H1 (cell line): ENCODE data around the gene FAM43B. TPM values are rescaled to one million over a fixed set of nuclear protein-coding genes. Genes with fewer than 3 reads are reported as not detected.

Experiments used
- CTCF ChIA-PET: fragments of 300-600 bp; sonication (Branson Sonifier 250); formaldehyde crosslinking; loops from one replicate; lab custom pipeline; 2021; ENCODE audit not compliant: partially characterized antibody; lab: Charles Lee
- POLR2A ChIA-PET: fragments of 300-600 bp; sonication (Branson Sonifier 250); formaldehyde crosslinking; loops from one replicate; lab custom pipeline; 2021; ENCODE audit warnings: inconsistent platforms; ENCODE audit not compliant: partially characterized antibody; lab: Charles Lee
- DNase-seq, 2 experiments: peaks; one replicate each; pipeline versions ENCODE4 v3.0.0 to v3.0.0-alpha.2; 2010 to 2022; ENCODE audit warnings: low spot score in 2 of 2, low read depth in 1 of 2, mixed read lengths in 1 of 2
- FAIRE-seq: peaks from 2 replicates; lab custom pipeline; 2011; peaks lifted over from hg19 to GRCh38; lab: Jason Lieb, UNC
- H2AFZ ChIP-seq: 2 replicates; pipeline ENCODE4 v1.8.1; 2012; ENCODE audit warnings: low read length, inconsistent platforms
- H2AK5ac ChIP-seq: 2 replicates; pipeline ENCODE4 v1.6.1; 2013; ENCODE audit warnings: low read depth, low read length
- H2BK120ac ChIP-seq: replicated peaks from 2 replicates; pipeline ENCODE3; 2013; ENCODE audit warnings: low read depth, low read length, inconsistent platforms
- H2BK12ac ChIP-seq: 2 replicates; pipeline ENCODE4 v1.6.1; 2013; ENCODE audit warnings: low read depth, low read length
- H2BK15ac ChIP-seq: 2 replicates; pipeline ENCODE4 v1.6.1; 2013; ENCODE audit warnings: low read length
- H2BK20ac ChIP-seq: 2 replicates; pipeline ENCODE4 v1.6.1; 2013; ENCODE audit warnings: low read length
- H2BK5ac ChIP-seq: 2 replicates; pipeline ENCODE4 v1.6.1; 2013; ENCODE audit warnings: low read depth, low read length
- H3K14ac ChIP-seq: 2 replicates; pipeline ENCODE4 v1.6.1; 2013; ENCODE audit warnings: inconsistent platforms; ENCODE audit not compliant: insufficient read length
- H3K18ac ChIP-seq: 2 replicates; pipeline ENCODE4 v1.6.1; 2013; ENCODE audit warnings: low read length; ENCODE audit errors: extremely low read depth
- H3K23ac ChIP-seq: 2 replicates; pipeline ENCODE4 v1.6.1; 2013; ENCODE audit warnings: inconsistent platforms; ENCODE audit not compliant: insufficient read length
- H3K23me2 ChIP-seq: 2 replicates; pipeline ENCODE4 v1.6.1; 2013; ENCODE audit warnings: low read depth, low read length
- H3K27ac ChIP-seq: 2 replicates; pipeline ENCODE4 v1.6.1; 2011; ENCODE audit warnings: low read depth, low read length, inconsistent platforms
- H3K27me3 ChIP-seq, 4 experiments: replicated peaks in 1 of 4; 1 replicate in 1 of 4; 2 replicates in 3 of 4; pipeline versions ENCODE4 v1.6.1 to v1.8.1; 2011 to 2013; ENCODE audit warnings: low read length in 3 of 4, mild to moderate bottlenecking in 3 of 4, inconsistent platforms in 2 of 4, mixed read lengths in 2 of 4, moderate library complexity in 1 of 4; ENCODE audit not compliant: control insufficient read depth in 3 of 4, insufficient read depth in 3 of 4; ENCODE audit errors: extremely low read depth in 1 of 4
- H3K36me3 ChIP-seq, 4 experiments: 2 replicates each; pipeline versions ENCODE4 v1.6.1 to v1.8.1; 2011 to 2013; ENCODE audit warnings: mild to moderate bottlenecking in 4 of 4, low read length in 3 of 4, moderate library complexity in 2 of 4, control low read depth in 1 of 4, inconsistent platforms in 1 of 4; ENCODE audit not compliant: insufficient read depth in 4 of 4, control insufficient read depth in 2 of 4
- H3K4ac ChIP-seq: replicated peaks from 2 replicates; pipeline ENCODE3; 2013; ENCODE audit warnings: low read length, low read depth, mixed read lengths, inconsistent platforms; ENCODE audit not compliant: insufficient read length
- H3K4me1 ChIP-seq, 4 experiments: replicated peaks in 1 of 4; 1 replicate in 1 of 4; 2 replicates in 3 of 4; pipeline versions ENCODE4 v1.6.1 to v1.8.1; 2011 to 2013; ENCODE audit warnings: low read length in 3 of 4, inconsistent platforms in 2 of 4, mixed read lengths in 1 of 4; ENCODE audit not compliant: insufficient read depth in 4 of 4, control insufficient read depth in 3 of 4
- H3K4me2 ChIP-seq, 2 experiments: 2 replicates each; pipeline versions ENCODE4 v1.6.1 to v1.8.1; 2011 to 2013; ENCODE audit warnings: low read depth in 2 of 2, low read length in 2 of 2, control low read depth in 1 of 2, inconsistent platforms in 1 of 2, mild to moderate bottlenecking in 1 of 2; ENCODE audit not compliant: insufficient read depth in 1 of 2
- H3K4me3 ChIP-seq, 4 experiments: fragments of 200-600, 300-600 bp in 1 of 4; sonication (generic), shearing (Covaris generic), sonication (Bioruptor Twin) in 1 of 4; 2 replicates each; pipeline versions ENCODE4 v1.5.1 to v1.8.1; 2011 to 2016; ENCODE audit warnings: low read length in 4 of 4, low read depth in 3 of 4, control low read depth in 2 of 4, inconsistent platforms in 2 of 4, mild to moderate bottlenecking in 2 of 4, mixed read lengths in 1 of 4, moderate library complexity in 1 of 4; ENCODE audit not compliant: insufficient read depth in 2 of 4; ENCODE audit errors: extremely low read depth in 1 of 4
- H3K56ac ChIP-seq: replicated peaks from 2 replicates; pipeline ENCODE3; 2013; ENCODE audit warnings: low read depth, mild to moderate bottlenecking, mixed read lengths, low read length, inconsistent platforms; ENCODE audit not compliant: insufficient read length
- H3K79me1 ChIP-seq: 2 replicates; pipeline ENCODE4 v1.6.1; 2013; ENCODE audit warnings: low read depth, low read length, control low read depth
- H3K79me2 ChIP-seq, 2 experiments: 2 replicates each; pipeline versions ENCODE4 v1.6.1 to v1.8.1; 2012 to 2013; ENCODE audit warnings: low read length in 2 of 2, mild to moderate bottlenecking in 2 of 2, inconsistent platforms in 1 of 2; ENCODE audit not compliant: insufficient read depth in 2 of 2, control insufficient read depth in 1 of 2
- H3K9ac ChIP-seq, 4 experiments: replicated peaks in 1 of 4; 1 replicate in 1 of 4; 2 replicates in 3 of 4; pipeline versions ENCODE4 v1.6.1 to v1.8.1; 2011 to 2013; ENCODE audit warnings: low read depth in 3 of 4, low read length in 3 of 4, control low read depth in 2 of 4, mild to moderate bottlenecking in 2 of 4, moderate library complexity in 2 of 4, inconsistent platforms in 1 of 4; ENCODE audit errors: extremely low read depth in 1 of 4
- H3K9me3 ChIP-seq, 2 experiments: 2 replicates each; pipeline versions ENCODE4 v1.6.1 to v1.8.1; 2012 to 2013; ENCODE audit warnings: mild to moderate bottlenecking in 2 of 2, moderate library complexity in 2 of 2, control low read depth in 1 of 2, inconsistent platforms in 1 of 2, low read depth in 1 of 2, low read length in 1 of 2, mixed read lengths in 1 of 2; ENCODE audit not compliant: insufficient read depth in 2 of 2
- H4K20me1 ChIP-seq, 2 experiments: replicated peaks in 1 of 2; 2 replicates each; pipeline versions ENCODE3 to v1.8.1; 2011 to 2013; ENCODE audit warnings: inconsistent platforms in 2 of 2, low read length in 2 of 2, mild to moderate bottlenecking in 1 of 2; ENCODE audit not compliant: insufficient read depth in 2 of 2, control insufficient read depth in 1 of 2
- H4K5ac ChIP-seq: 2 replicates; pipeline ENCODE4 v1.6.1; 2013; ENCODE audit warnings: low read length, low read depth, mixed read lengths, inconsistent platforms; ENCODE audit not compliant: insufficient read length
- H4K8ac ChIP-seq: 2 replicates; pipeline ENCODE4 v1.8.0; 2013; ENCODE audit warnings: mild to moderate bottlenecking, moderate library complexity, low read length, inconsistent platforms; ENCODE audit not compliant: insufficient read depth; ENCODE audit errors: extremely low read depth
- H4K91ac ChIP-seq: replicated peaks from 2 replicates; pipeline ENCODE3; 2013; ENCODE audit warnings: low read length, mixed read lengths, inconsistent platforms; ENCODE audit not compliant: insufficient read length
- BRCA1 ChIP-seq: IDR thresholded peaks from 2 replicates; pipeline ENCODE4 v1.6.1; 2012; ENCODE audit warnings: low read depth, low read length, improper control_type of control experiment
- EGR1 ChIP-seq: IDR thresholded peaks from 2 replicates; pipeline ENCODE4 v1.6.1; 2011; ENCODE audit warnings: low read depth, low read length, borderline replicate concordance
- GTF2F1 ChIP-seq: IDR thresholded peaks from 2 replicates; pipeline ENCODE4 v1.6.1; 2012; ENCODE audit warnings: low read depth, low read length, improper control_type of control experiment, borderline replicate concordance
- HDAC2 ChIP-seq, 2 experiments: fragments of 300-600 bp in 1 of 2; sonication (generic) in 1 of 2; IDR thresholded peaks; 2 replicates each; pipeline ENCODE4 v1.6.1; 2011 to 2012; ENCODE audit warnings: low read depth in 2 of 2, low read length in 2 of 2, mild to moderate bottlenecking in 2 of 2, moderate library complexity in 2 of 2, borderline replicate concordance in 1 of 2, inconsistent platforms in 1 of 2
- JUN ChIP-seq: IDR thresholded peaks from 2 replicates; pipeline ENCODE4 v1.6.1; 2011; ENCODE audit warnings: low read depth, mild to moderate bottlenecking, improper control_type of control experiment, low read length
- KDM4A ChIP-seq: IDR thresholded peaks from one replicate; pipeline ENCODE4 v1.7.1; 2012; ENCODE audit warnings: low read depth, mild to moderate bottlenecking, moderate library complexity, low read length, inconsistent platforms; ENCODE audit not compliant: severe bottlenecking
- POU5F1 ChIP-seq: IDR thresholded peaks from 2 replicates; pipeline ENCODE4 v1.6.1; 2011; ENCODE audit warnings: low read depth, mild to moderate bottlenecking, low read length, moderate library complexity
- RNF2 ChIP-seq: fragments of 200-900, 300-1000 bp; sonication (generic); IDR thresholded peaks from 2 replicates; pipeline ENCODE4 v1.7.1; 2016; ENCODE audit warnings: borderline replicate concordance, low read depth, mild to moderate bottlenecking, antibody characterized with exemption, low read length; ENCODE audit not compliant: poor library complexity, severe bottlenecking; ENCODE audit errors: missing control alignments
- TCF12 ChIP-seq: IDR thresholded peaks from 2 replicates; pipeline ENCODE4 v1.6.1; 2011; ENCODE audit warnings: low read depth, mild to moderate bottlenecking, low read length
- YY1 ChIP-seq: IDR thresholded peaks from 2 replicates; pipeline ENCODE4 v1.6.1; 2011; ENCODE audit warnings: low read depth, mild to moderate bottlenecking, low read length
- WGBS, 2 experiments: shearing (Covaris generic) in 1 of 2; methylation state at CpG; one replicate each; pipeline versions ENCODE4 v1.1.6 to v1.1.7; 2013 to 2015; ENCODE audit warnings: low lambda C conversion rate in 2 of 2, mixed read lengths in 2 of 2, inconsistent platforms in 1 of 2, low coverage in 1 of 2, missing lambda C conversion rate in 1 of 2; ENCODE audit not compliant: insufficient replicate concordance in 2 of 2, insufficient coverage in 1 of 2, insufficient read length in 1 of 2; ENCODE audit errors: extremely low coverage in 1 of 2, missing lambda C conversion rate in 1 of 2; 5-methylcytosine and 5-hydroxymethylcytosine counted together
- polyA plus RNA-seq, 7 experiments: library from polyadenylated mRNA; depleted of rRNA in 3 of 7; stranded (reverse) in 5 of 7; unstranded in 2 of 7; fragments of >200 nt in 5 of 7; fragments of 200-250 nt in 2 of 7; gene quantifications; 1 replicate in 5 of 7; 2 replicates in 1 of 7; 4 replicates in 1 of 7; pipeline versions ENCODE4 v1.2.1 to v1.2.3, GENCODE V29; 2011 to 2013; ENCODE audit warnings: missing spikeins in 2 of 7, mixed read lengths in 2 of 7
- total RNA-seq: library from RNA; stranded (reverse); fragmentation: NEBNext Ultra II Directional; extraction: Animal tissue kit (Norgen Biotek cat#: 25700); gene quantifications from 2 replicates; pipeline ENCODE4 v1.2.1, GENCODE V29; 2021
- TF ChIP-seq, protein P1 (sequence below): IDR thresholded peaks from 2 replicates; pipeline ENCODE4 v1.6.1; 2012; ENCODE audit warnings: inconsistent platforms
- TF ChIP-seq, protein P2 (sequence below): IDR thresholded peaks from 2 replicates; pipeline ENCODE4 v1.6.1; 2012; ENCODE audit warnings: inconsistent platforms

Gene FAM43B
- total and polyA plus RNA-seq, 2 of the 8 experiments (the other 6 are each of a cell fraction or from before 2014, with no cell fraction given): 0.88 to 2.2 TPM

DNA sequence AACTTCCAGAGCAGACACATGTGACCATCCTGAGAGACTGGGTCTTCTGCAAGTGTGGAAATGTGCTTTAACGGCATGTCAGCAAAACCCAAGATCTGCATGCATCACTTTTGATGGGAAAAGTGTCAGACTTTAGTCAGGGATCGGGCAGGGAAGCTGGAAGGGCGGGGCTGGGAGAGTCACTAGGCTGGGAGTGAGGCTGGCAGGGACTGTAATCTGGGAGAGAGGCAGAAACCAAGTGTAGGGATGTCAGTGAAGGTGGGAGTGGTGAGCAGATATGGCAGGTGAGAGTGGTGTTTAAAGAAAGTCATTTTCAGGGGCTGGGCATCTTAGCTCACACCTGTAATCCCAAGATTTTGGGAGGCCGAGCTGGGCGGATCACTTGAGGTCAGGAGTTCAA lies 47.8 kb downstream of the FAM43B start:
- H3K56ac ChIP-seq: no peak overlapping the region
- H3K4me2 ChIP-seq: no peak overlapping the region
- H4K8ac ChIP-seq: no peak overlapping the region
- H4K91ac ChIP-seq: no peak overlapping the region
- H3K79me2 ChIP-seq: no peaks in the 10 kb centered on the region
- DNase-seq (no peak), FAIRE-seq (no peak)
- no peak overlapping the region for H3K14ac ChIP-seq
- no peak overlapping the region for H2BK20ac ChIP-seq
- H3K9ac ChIP-seq: no peak overlapping the region; a peak in 1 of 7 replicates
- no peaks in the 10 kb centered on the region for H4K20me1 ChIP-seq
- no peak overlapping the region for H3K4me3 ChIP-seq
- H3K23me2 ChIP-seq: no peaks in the 10 kb centered on the region; the same call in 1 of the 2 replicates
- ChIA-PET CTCF (interaction anchor here (1.0 to 1.3 kb wide), 2 partner anchors 11 to 33 kb away, joined by 4 to 5 read pairs; partner anchors contain the start of genes CDA and PINK1), POLR2A (interaction anchor here (1.7 kb wide), 1 partner anchor 9 kb away, joined by 5 read pairs; no protein-coding TSS in a partner anchor)
- no peak overlapping the region for H4K5ac ChIP-seq
- H3K18ac ChIP-seq: no peak overlapping the region
- H2BK12ac ChIP-seq: no peak overlapping the region
- H3K9me3 ChIP-seq: no peaks in the 10 kb centered on the region
- H2BK5ac ChIP-seq: no peak overlapping the region
- no peak overlapping the region for H2AK5ac ChIP-seq
- H3K23ac ChIP-seq: no peak overlapping the region
- no peak overlapping the region for H3K4ac ChIP-seq
- H3K79me1 ChIP-seq: no peaks in the 10 kb centered on the region
- 90% methylated on average over 5 of the region's 5 CpGs; no CpG with 5 or more reads in 1 of the 2 experiments for WGBS, 2 experiments
- H3K27me3 ChIP-seq: no peaks in the 10 kb centered on the region
- H3K27ac ChIP-seq: no peak overlapping the region
- no peaks in the 10 kb centered on the region for H3K4me1 ChIP-seq
- H3K36me3 ChIP-seq: no peaks in the 10 kb centered on the region
- no peak overlapping the region for H2BK15ac ChIP-seq
- H2AFZ ChIP-seq: no peak overlapping the region
- no peak overlapping the region for H2BK120ac ChIP-seq
- TF ChIP-seq KDM4A: no peak
- TF ChIP-seq EGR1: no peak
- no peak for TF ChIP-seq GTF2F1
- TF ChIP-seq HDAC2 (IDR thresholded peaks at IDR 0.05; ENCODE audit: borderline replicate concordance in 1 of 2, low read depth in 2 of 2, low read length in 2 of 2): no peak
- TF ChIP-seq BRCA1: no peak
- TF ChIP-seq, protein P1, sequence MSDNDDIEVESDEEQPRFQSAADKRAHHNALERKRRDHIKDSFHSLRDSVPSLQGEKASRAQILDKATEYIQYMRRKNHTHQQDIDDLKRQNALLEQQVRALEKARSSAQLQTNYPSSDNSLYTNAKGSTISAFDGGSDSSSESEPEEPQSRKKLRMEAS: no peak
- no peak for TF ChIP-seq RNF2
- no peak for TF ChIP-seq YY1
- TF ChIP-seq, protein P2, sequence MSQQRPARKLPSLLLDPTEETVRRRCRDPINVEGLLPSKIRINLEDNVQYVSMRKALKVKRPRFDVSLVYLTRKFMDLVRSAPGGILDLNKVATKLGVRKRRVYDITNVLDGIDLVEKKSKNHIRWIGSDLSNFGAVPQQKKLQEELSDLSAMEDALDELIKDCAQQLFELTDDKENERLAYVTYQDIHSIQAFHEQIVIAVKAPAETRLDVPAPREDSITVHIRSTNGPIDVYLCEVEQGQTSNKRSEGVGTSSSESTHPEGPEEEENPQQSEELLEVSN: no peak
- no peak for TF ChIP-seq JUN
- TF ChIP-seq POU5F1: no peak
- no peak for TF ChIP-seq TCF12
